ENCODE data around the gene RBM23.
"Not testable (repeated sequence)": the region's sequence is repeated elsewhere in the genome, so short reads cannot be mapped to it uniquely, and the experiment has no call there.

The RBM23 gene

DNA sequence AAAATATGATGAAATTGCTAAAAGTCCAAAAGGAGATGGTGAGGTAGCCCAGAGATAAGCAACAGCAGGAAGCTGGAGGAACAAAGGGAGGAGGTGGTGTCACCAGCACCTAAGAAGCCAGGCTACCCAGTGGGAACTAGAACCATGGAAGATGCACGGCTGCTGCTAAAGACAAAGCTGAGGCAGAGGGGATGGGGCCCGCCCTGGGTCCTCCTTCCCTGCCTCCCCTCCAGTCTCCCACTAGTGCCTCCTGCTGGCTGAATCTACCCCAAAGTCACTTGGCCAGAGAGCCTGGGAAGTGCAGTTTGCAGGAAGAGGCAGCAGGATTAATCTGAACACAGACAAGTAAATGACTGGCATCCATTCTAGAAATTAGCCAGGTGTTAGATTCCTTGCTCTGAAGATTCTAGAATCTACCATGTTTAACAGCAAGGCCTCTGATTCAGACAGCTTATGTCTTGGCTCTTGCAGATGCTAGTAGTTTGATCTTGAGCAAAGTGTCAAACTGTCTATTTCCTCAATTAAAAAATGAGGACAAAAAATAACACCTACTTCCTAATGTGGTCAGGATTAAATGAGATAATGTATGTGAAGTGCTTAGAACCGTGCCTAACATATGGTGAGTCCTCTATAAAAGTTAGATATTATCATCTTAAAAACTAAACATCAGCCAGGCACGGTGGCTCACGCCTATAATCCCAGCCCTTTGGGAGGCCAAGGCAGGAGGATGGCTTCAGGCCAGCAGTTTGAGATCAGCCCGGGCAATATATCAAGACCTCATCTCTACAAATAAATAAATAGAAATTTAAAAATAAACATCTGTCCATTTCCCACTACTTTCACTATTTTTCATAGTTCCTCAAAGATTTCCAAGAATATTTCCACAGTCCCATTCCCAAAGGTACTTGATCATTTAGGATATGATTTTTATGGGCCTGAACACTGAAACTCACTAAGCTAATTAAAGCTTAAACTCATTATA lies 53.2 kb downstream of the RBM23 start:
- DNase-seq (ENCODE audit: low read depth in 2 of 2) = no peak

DNA sequence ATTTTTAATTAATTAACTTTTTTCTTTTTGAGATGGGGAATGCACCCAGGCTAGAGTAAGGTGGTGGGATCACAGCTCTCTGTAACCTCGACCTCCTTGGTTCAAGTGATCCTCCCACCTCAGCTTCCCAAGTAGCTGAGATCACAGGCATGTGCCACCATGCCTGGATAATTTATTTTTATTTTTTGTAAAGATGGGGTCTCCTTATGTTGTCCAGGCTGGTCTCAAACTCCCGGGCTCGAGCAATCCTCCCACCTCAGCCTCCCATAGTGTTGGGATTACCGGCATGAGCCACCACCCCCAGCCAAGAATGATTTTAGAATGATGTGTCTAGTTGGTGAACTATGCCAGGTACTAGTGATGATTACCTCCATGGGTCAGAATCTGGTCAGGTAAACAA lies 54.0 kb downstream of the RBM23 start:
- DNase-seq (ENCODE audit: low read depth in 2 of 2) = no peak

DNA sequence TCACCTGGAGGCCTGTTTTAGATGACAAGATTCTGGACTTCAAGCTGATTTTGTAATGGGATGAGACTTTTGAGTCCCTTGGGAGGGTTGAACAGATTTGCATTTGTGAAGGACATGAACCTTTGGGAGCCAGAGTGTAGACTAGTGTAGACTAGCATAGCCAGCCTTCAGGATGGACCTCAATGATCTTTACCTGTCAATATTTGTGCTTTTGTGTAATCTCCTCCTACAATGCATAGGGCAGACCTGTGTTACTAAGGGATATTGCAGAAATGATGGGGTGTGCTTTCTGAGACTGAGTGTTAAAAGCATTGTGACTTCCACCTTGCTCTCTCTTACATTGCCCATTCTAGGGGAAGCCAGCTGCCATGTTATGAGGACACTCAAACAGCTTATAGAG lies 57.3 kb downstream of the RBM23 start:
- no peak for DNase-seq (ENCODE audit: low read depth in 2 of 2)

DNA sequence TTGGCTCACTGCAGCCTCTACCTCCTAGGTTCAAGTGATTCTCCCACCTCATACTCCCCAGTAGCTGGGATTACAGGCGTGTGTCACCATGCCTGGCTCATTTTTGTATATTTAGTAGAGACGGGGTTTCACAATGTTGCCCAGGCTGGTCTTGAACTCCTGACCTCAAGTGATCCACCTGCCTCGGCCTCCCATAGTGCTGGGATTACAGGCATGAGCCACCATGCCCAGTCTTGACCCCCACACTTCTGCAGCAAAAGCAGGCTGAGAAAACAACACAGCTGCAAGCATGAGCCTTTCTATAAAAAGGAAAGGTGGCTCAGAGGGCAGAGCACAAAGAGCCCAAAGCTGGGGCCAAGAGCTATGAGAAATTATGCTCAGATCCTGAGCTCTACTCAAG lies 58.6 kb downstream of the RBM23 start:
- DNase-seq (ENCODE audit: low read depth in 2 of 2) = not testable (repeated sequence)

DNA sequence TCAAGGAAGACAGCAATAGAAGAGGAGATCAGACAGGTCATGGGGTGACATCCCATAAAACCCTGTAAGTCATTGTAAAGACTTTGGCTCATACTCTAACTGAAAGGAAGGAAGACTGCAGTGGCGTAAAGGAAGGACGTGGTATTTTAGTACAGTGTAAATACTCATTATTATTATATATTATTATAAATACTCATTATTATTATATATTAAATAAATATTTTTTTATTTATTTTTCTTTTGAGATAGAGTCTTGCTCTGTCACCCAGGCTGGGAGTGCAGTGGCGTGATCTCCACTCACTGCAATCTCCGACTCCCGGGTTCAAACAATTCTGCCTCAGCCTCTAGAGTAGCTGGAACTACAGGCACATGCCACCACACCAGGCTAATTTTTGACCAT lies 62.5 kb downstream of the RBM23 start:
- DNase-seq (ENCODE audit: low read depth in 2 of 2) = no peak

DNA sequence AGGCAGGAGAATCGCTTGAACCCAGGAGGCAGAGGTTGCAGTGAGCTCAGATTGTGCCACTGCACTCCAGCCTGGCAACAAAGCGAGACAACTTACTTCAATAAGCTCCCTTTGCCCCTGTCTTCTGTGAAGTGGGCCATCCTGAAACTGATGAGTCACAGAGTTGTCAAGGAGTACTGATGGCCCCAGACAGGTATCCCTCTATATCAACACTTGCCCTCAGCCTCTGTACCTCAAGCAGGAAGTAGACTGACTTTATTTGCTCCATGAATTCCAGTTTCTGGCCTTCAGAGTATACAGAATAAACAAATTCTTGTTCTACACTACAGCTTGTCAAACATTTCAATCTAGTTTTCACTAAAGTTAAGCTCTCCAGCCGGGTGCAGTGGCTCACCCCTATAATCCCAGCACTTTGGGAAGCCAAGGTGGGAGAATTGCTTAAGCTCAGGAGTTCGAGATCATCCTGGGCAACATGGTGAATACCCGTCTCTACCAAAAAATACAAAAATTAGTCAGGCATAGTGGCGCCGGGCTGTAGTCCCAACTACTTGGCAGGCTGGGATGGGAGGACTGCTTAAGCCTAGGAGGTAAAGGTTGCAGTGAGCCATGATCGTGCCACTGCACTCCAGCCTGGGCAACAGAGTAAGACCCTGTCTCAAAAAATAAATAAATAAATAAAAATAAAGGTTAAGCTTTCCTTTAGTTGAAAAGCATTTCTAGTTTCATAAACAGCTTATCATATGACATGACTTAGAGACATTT lies 63.8 kb downstream of the RBM23 start:
- DNase-seq (ENCODE audit: low read depth in 2 of 2) = no peak

DNA sequence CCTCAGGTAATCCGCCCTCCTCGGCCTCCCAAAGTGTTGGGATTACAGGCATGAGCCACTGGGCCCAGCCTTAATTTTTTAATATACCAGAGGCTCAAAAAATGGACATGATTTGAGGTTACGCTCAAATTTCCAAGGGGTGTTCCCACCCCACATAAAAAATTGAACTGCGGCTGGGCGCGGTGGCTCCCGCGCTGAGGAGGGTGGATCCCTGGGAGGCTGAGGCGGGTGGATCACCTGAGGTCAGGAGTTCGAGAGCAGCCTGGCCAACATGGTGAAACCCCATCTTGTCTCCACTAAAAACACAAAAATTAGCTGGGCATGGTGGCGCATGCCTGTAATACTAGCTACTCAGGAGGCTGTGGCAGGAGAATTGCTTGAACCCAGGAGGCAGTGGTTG lies 64.7 kb downstream of the RBM23 start:
- not testable (repeated sequence) for DNase-seq (ENCODE audit: low read depth in 2 of 2)

DNA sequence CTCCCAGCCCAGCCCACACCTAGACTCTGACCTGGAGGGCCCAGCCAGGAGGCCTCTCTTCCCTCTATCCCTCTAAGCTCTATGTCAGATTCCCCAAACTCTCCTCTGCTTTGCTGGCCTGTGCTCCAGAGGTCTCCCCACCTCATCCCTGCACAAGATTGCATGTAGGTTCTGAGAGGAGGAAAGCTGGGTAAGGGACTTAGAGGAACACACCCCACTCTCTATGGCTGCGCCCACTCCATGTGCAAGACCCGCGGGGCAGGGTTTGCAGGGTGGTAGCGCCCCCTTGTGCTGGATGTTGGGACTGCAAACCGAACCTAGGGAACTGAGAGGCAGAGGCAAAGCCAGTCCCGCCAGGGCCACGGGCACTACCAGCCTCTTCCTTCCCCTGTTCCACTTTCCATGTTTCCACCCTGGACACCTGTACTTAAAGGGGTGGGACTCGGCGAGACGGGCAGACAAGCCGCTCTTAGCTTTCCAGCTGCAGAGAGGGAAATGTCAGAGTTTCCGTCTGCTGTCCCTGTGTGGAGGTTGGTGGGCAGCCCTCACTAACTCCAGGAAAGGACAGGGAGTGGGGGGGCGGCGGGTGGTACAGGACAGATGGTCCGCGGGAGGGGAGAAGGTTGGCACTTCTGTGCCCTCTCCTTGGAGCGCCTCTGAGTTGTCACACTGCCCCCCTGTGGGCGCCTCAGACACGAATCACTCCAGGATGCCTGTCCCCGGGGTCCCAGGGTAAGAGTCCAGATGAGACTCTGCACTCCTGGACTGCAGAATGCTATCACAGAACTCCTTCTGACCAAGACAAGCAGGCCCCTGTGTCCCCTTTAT lies 65.8 kb downstream of the RBM23 start:
- peak; percentile 79 to 97 for DNase-seq (ENCODE audit: low read depth in 2 of 2)

DNA sequence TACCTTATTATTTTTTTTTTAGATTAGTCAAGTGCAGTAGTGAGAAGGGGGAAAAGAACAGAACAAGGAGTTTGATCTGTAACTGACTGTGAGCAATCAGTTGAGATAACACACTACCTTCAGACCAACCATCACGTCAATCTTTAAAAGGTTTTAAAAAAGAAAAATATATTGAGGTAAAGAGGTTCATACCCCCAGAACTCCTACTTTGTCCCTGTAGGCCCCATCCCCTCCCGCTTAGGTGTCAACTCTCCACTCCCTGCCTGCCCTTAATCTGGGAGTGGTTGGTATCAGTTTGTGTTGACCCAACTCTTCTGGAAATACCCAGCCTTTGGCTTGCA lies 66.4 kb downstream of the RBM23 start:
- no peak for DNase-seq (ENCODE audit: low read depth in 2 of 2)

DNA sequence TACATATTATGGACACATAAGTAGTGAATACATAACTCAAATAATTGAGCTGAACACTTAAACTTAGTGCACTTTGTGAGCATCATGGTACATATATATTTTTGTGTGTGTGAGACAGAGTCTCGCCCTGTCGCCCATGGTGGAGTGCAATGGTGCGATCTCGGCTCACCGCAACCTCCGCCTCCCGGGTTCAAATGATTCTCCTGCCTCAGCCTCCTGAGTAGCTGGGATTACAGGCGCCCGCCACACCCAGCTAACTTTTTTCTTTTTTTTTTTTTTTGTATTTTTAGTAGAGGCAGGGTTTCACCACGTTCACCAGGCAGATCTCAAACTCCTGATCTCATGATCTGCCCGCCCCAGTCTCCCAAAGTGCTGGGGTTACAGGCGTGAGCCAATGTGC lies 66.8 kb downstream of the RBM23 start:
- DNase-seq (ENCODE audit: low read depth in 2 of 2) = not testable (repeated sequence)

DNA sequence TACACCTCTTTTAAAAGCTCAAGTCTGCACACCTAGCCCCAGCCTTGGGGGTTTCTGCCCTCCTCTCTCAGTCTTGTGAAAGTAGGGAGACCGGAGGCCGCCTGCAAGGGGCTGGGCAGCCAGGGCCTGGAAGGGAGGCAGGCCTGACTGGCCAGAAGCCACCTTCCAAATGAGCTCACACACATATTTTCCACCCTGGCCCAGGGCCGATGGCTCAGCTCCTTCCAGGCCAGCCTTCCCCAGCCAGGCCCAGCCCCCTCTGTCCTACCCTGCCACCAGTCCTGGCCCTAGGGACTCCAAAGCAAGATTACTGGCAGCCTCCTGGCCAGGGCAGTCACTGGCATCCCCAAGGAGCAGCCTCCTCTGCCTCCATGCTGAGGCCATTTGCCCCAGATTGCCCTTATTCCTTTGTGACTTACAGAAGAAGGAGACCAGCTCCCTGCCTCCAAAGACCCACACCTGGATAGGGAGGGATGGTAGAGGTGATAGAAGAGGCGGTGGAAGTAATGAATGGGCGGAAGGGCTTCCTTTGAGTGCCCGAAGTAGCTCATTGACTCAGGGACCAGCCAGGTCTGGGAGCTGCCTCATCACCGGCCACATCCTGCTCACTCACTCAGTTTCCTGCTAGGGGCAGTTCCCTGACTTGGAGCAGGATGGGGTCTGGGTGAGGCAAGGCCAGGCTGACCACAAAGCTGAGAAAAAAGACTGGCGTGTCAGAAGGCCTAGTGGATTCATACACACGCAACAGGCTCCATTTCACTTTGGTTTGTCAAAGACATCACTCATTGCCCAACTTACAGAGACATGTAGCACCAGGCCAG lies 67.8 kb downstream of the RBM23 start:
- DNase-seq (ENCODE audit: low read depth in 2 of 2) = no peak

DNA sequence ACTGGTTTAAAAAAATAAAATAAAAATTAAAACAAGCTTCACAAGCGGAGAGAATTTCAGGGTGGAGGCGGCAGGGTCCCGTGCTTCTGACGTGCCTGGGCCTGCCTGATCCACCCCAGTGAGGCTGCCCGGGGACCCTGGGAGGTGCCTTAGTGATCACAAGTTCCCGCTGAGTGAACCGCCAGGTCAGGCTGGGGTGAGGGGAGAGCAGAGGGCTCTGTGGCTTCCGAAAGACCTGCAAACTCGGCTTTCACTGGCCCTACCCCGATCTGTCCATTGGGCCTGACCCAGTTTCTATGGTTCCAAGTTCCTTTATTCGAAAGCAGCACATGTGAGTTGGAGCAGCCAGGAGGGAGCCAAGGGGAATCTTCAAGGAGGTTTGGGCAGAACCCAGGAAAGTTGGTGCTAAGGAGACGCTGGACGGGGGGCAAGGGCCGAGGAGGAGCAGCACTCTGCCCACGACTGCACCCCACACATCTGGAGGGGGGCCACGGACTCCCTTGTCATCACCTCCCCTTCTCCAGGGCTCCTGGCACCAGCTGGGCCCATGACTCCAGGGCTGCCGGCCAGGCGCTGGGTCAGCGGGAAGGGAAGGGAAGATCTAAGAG lies 69.6 kb downstream of the RBM23 start:
- no peak for DNase-seq (ENCODE audit: low read depth in 2 of 2)

DNA sequence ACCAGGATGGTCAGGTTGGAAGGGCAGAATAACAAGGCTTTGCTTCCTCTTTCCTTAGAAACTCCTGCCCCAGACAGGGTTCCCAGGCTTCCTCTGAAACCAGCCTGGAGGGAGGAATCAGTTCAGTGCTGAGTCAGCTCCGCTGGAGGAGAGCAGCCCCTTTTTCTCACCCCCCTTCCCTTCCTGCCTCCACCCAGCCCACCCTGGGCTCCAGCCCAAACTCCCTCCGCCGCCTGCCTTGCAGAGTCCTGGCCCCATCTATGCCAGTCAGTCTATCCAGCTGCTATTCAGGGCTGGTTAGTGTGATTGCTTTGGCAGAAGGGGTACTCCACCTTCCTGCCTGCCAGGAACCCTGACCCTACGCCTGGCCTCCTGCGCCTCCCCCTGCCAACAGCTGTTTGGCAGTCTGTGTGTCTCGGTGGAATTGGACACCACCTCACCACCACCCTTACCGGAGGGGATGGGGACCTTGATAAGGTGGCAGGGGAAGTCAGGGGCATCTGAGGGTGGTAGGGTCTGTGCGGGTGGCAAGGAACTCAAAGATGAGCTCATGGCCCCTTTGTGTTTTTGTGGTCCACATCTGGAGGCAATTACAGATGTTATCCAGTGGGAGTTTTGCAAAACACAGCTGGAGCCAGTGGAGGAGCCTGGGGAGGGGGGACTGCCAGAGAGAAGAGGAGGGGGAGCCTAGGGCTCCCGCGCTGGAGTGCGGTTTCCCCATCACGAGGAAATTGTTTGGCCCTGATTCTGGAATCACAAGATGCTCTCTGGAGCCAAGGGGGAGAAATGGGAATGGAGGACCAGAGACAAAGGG lies 70.4 kb downstream of the RBM23 start:
- DNase-seq (ENCODE audit: low read depth in 2 of 2) = no peak

DNA sequence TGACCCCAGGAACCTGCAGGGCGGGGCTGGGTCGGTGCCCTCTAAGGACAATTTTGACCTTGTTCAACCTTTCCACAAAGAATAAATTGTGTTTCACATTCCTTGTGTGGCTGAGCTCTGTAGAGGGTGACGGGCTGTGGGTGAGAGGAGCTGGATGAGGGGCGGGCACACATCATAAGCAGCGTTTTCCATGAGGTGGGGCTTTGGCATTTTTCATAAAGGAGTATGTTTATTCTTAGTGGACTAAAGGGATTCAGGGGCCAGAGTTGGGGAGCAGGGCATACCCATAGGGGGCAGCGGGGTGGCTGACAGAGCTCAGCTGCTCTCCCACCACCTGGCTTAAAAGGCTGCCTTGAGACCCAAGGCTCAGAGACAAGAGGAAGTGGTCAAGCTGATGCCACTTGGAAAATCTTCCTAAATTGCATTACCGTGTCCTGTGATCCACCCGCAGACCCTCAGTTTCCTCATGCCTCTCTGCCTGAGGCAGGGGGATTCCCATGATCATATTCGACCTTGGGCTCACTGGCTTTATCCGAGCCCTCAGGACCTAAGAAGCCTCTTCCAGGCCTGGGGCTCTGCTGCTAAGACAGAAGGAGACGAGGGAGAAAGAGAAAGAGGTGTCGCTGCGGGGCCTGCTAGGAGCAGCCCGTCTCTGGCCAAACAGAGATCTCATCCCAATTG lies 71.1 kb downstream of the RBM23 start:
- DNase-seq (ENCODE audit: low read depth in 2 of 2) = no peak

DNA sequence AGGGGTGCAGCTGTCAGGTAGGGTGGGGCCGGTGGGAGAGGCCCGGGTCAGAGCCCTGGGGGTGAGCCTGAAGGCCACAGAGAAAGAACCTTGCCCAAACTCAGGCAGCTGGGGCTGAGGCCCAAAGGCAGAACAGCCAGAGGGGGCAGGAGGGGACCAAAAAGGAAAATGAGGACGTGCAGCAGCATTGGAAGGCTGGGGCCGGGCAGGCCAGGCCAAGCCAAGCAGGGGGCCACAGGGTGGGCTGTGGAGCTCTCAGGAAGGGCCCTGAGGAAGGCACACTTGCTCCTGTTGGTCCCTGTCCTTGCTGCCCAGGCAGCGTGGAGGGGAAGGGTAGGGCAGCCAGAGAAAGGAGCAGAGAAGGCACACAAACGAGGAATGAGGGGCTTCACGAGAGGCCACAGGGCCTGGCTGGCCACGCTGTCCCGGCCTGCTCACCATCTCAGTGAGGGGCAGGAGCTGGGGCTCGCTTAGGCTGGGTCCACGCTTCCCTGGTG lies 72.1 kb downstream of the RBM23 start:
- no peak for DNase-seq (ENCODE audit: low read depth in 2 of 2)

DNA sequence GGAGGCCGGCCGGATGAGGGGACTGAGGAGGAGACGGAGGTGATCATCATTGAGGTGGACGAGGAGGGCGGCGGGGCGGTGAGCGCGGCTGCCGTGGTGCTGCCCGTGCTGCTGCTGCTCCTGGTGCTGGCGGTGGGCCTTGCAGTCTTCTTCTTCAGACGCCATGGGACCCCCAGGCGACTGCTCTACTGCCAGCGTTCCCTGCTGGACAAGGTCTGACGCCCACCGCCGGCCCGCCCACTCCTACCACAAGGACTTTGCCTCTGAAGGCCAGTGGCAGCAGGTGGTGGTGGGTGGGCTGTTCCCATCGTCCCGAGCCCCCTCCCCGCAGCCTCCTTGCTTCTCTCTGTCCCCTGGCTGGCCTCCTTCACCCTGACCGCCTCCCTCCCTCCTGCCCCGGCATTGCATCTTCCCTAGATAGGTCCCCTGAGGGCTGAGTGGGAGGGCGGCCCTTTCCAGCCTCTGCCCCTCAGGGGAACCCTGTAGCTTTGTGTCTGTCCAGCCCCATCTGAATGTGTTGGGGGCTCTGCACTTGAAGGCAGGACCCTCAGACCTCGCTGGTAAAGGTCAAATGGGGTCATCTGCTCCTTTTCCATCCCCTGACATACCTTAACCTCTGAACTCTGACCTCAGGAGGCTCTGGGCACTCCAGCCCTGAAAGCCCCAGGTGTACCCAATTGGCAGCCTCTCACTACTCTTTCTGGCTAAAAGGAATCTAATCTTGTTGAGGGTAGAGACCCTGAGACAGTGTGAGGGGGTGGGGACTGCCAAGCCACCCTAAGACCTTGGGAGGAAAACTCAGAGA lies 72.9 kb downstream of the RBM23 start:
- DNase-seq (ENCODE audit: low read depth in 2 of 2) = no peak

DNA sequence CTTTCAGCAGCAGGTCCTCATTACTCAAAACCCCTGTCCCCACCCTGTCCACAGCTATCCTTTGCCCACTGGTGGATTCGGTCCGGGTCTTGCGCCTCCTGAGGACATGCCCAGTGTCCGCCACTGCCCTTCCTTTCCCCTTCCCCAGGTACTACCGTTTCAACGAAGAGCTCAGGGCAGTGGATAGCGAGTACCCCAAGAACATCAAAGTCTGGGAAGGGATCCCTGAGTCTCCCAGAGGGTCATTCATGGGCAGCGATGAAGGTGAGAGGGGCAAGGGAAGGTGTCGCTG lies 73.9 kb downstream of the RBM23 start:
- DNase-seq (ENCODE audit: low read depth in 2 of 2) = no peak

DNA sequence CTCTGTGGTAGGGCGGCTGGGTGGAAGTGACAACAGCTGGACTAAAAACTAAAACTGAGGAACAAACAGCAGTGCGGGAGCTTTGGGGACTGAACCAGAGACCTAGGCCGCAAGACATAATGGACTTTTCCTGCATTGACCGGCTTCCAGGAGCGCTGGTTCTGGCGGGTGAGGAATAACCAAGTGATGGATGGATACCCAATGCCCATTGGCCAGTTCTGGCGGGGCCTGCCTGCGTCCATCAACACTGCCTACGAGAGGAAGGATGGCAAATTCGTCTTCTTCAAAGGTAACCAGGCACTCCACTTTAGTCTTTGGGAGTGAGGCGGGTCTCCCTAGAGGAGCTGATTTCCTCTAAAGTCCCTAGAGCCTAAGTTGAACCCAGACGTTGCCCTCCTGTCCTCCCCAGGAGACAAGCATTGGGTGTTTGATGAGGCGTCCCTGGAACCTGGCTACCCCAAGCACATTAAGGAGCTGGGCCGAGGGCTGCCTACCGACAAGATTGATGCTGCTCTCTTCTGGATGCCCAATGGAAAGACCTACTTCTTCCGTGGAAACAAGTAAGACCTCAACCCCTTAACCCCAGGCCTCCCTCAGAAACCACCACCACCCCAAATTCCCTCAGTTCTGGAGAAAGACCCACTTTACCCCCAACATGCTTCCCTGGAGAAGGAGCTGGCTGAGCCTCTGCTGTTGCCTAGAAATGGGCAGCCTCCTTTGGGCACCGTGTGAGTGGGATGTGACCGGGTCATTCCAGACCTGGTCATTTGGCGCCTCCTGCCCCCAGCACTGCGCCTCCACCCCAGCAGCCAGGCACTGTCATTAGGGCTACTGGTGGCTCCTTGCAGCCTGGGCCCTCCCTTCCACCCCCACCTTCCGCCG lies 74.5 kb downstream of the RBM23 start:
- no peak for DNase-seq (ENCODE audit: low read depth in 2 of 2)

All from stimulated activated CD4-positive, alpha-beta T cell treated with anti-CD3 and anti-CD28 coated beads, Interleukin-1b, Interleukin-23, amount 100 ng/mL, for 1 hour (primary cell).